ENCODE measurements around the gene MYO1E. TPM values are rescaled to one million over a fixed set of nuclear protein-coding genes. Genes with fewer than 3 reads are reported as not detected.

MYO1E gene
- 1 to 10 TPM; 2.1 to 4.6 TPM for total RNA-seq
- polyA plus RNA-seq: not detected

DNA sequence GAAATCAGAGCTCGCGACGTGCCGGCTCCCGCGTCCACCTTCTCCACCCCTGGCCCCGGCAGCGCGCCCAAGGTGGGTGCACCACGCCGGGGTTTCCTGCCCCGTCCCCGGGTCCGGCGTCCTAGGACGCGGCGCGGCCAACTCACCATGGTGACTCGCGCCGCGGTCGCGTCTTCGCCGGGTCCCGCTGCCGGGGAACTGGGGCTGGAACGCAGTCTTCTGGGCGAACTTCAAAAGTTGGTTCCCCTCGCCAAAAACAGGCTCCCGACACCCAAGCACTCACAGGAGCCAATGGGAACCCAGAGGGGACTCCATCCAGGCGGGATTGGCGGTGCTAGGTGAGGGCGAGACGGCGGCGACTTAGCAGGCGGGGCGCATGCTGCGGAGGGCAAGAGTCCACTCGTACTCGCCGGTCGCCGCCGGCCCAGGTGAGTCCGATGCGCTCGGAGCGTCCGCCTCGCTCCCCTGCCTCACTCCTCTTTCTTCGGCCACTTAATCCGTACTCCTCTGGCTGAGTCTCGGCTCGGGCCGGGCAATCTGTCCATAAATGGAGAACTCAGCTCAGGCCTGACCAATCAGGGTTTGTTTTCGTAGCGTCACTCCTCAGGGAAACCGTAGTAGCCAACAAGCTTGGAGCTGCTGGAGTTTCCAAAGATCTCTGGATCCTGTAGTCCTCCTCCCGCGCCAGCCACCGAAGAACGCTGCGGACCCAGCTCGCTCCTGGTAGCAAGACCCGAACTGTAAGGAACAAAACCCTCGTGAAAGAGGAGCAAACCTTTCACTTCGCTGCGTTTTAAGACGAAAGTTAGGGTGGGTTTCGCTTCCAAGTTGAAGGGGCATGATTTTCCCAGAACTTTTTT, at the start of gene MYO1E:
TSS of gene MYO1E (minus strand) at position 520 of the 860 bp plus-strand sequence. CDS start at position 149, 371 bp downstream.
- peaks cover 32 to 39% of the 10 kb centered on the region in 2 donors for H3K27me3 Mint-ChIP-seq
- CTCF ChIA-PET (ENCODE audit: partially characterized antibody): no interaction called here

DNA sequence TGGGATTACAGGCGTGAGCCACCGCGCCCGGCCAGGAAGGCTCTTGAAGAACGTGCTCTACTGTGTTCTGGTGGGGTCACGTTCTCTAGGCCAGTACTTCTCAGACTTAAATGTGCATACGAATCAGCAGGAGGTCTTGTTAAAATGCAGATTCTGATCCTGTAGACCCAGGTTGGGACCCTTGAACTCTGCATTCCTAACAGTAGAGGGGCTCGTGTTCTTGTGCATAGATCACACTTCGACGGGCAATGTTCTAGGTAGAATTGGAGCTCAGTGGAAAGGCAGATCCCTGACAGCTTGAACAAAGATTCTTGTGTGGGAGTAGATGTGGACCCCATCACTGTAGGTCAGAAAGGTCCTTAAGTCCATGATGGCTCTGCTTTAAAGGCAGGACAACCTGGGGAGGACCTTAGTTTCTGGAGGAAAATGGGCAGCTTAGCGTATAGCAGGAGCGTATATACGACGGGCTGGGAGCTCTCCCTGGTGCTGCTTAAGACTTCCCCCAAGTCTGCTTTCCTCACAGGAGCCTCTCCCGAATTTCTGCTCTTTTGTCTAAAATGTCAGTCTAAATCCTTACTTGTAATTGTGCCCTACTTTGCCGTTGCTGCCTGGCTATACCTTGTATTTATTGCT, 48.4 kb upstream of the MYO1E start:
- no peak for DNase-seq
- no peaks in the 10 kb centered on the region for H3K27me3 ChIP-seq (ENCODE audit: insufficient read depth, low read length)
- H3K27ac Mint-ChIP-seq: no peak overlapping the region
- no peaks in the 10 kb centered on the region for H3K36me3 Mint-ChIP-seq
- peaks cover 4% of the 10 kb centered on the region for H3K4me1 ChIP-seq (ENCODE audit: insufficient read depth, low read length)
- no peaks in the 10 kb centered on the region for H3K9me3 ChIP-seq (ENCODE audit: control insufficient read depth in 1 of 2, low read length in 2 of 2)
- H3K27me3 Mint-ChIP-seq: peaks cover 12 to 14% of the 10 kb centered on the region in 2 donors
- no peaks in the 10 kb centered on the region for H3K9me3 Mint-ChIP-seq
- CTCF ChIA-PET (ENCODE audit: partially characterized antibody): no interaction called here
- no peak overlapping the region for H3K27ac ChIP-seq (ENCODE audit: low read depth, low read length)
- intact Hi-C loops (cut with micrococcal nuclease): no loop called here
- H3K4me3 Mint-ChIP-seq: no peak overlapping the region
- POLR2A ChIA-PET (ENCODE audit: partially characterized antibody): no interaction called here
- no peaks in the 10 kb centered on the region for H3K4me1 Mint-ChIP-seq
- no peaks in the 10 kb centered on the region for H3K36me3 ChIP-seq (ENCODE audit: insufficient read depth, low read length)
- no peak overlapping the region for H3K4me3 ChIP-seq (ENCODE audit: low read length in 2 of 2)

More for the DNA sequence above, at the start of gene MYO1E:
- peaks cover 8 to 23% (median 18%) of the 10 kb centered on the region in 4 donors for H3K4me1 Mint-ChIP-seq
- H3K4me3 Mint-ChIP-seq: peak within 1 kb of the TSS; percentile 73 to 94 (median 86)
- POLR2A ChIA-PET (ENCODE audit: partially characterized antibody): no interaction called here
- DNase-seq: peak in 1 of 5 donors; percentile 3
- Histone ChIP-seq H3K27me3 (ENCODE audit: insufficient read depth, low read length) (peaks cover 14% of the 10 kb centered on the region), H3K4me3 (ENCODE audit: low read length in 2 of 2) (peak within 1 kb of the TSS in 1 of 2 donors; percentile 62), H3K9me3 (ENCODE audit: control insufficient read depth in 1 of 2, low read length in 2 of 2) (no peaks in the 10 kb centered on the region), H3K36me3 (ENCODE audit: insufficient read depth, low read length) (no peaks in the 10 kb centered on the region), H3K27ac (ENCODE audit: low read depth, low read length) (no peak within 1 kb of the TSS), H3K4me1 (ENCODE audit: insufficient read depth, low read length) (peaks cover 16% of the 10 kb centered on the region)
- H3K36me3 Mint-ChIP-seq: no peaks in the 10 kb centered on the region
- H3K27ac Mint-ChIP-seq: peak within 1 kb of the TSS in 1 of 7 donors; percentile 22
- intact Hi-C loops (cut with micrococcal nuclease): no loop called here
- H3K9me3 Mint-ChIP-seq: peaks cover 0 to 2% (median 0%) of the 10 kb centered on the region in 8 donors

DNA sequence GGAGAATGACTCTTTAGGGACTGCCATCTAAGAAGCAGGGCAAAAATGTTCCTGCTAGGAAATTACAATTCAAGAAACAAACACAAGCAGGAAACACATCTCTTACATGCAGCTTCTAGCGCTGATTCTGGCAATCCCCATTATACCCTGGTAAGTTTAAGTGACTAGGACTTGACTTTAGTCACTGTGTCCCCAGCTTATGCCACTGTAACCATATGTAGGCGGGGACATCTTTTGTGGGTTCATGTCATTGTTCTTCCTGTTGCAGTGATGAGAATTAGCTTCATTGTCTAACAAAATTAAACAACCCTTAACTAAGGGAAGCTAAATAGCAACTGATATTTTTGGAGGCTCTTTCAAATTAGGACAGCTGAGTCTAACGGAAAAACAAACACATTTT, 47.4 kb upstream of the MYO1E start:
- intact Hi-C loops (cut with micrococcal nuclease): no loop called here
- H3K27me3 ChIP-seq (ENCODE audit: insufficient read depth, low read length): no peaks in the 10 kb centered on the region
- no peaks in the 10 kb centered on the region for H3K36me3 Mint-ChIP-seq
- ChIA-PET POLR2A (ENCODE audit: partially characterized antibody) (no interaction called here), CTCF (ENCODE audit: partially characterized antibody) (no interaction called here)
- peaks cover 14% of the 10 kb centered on the region in 2 donors for H3K27me3 Mint-ChIP-seq
- no peaks in the 10 kb centered on the region for H3K9me3 ChIP-seq (ENCODE audit: control insufficient read depth in 1 of 2, low read length in 2 of 2)
- no peaks in the 10 kb centered on the region for H3K36me3 ChIP-seq (ENCODE audit: insufficient read depth, low read length)
- H3K27ac ChIP-seq (ENCODE audit: low read depth, low read length): no peak overlapping the region
- no peak for DNase-seq
- no peaks in the 10 kb centered on the region for H3K9me3 Mint-ChIP-seq
- no peak overlapping the region for H3K4me3 Mint-ChIP-seq
- no peak overlapping the region for H3K27ac Mint-ChIP-seq
- H3K4me1 Mint-ChIP-seq: no peaks in the 10 kb centered on the region
- no peak overlapping the region for H3K4me3 ChIP-seq (ENCODE audit: low read length in 2 of 2)
- H3K4me1 ChIP-seq (ENCODE audit: insufficient read depth, low read length): peaks cover 4% of the 10 kb centered on the region

DNA sequence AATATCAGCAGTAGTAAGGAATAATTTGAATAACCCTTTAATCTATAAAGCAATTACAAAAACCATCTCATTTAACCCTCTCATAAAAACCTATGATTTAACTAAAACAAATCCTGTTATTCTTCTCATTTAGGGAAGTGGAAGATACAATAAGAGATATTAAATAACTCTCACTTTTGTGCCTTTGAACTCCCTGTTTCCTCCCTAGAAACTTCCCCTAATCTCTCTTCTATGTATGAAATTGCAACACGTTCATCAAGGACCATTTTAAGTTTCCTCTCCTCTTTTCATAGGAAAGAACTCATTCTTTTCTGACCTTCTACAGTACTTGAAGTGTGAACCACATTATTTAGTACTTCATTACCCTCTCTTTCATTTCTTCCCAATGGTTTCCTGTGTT, 46.5 kb upstream of the MYO1E start:
- no peak overlapping the region for H3K27ac Mint-ChIP-seq

DNA sequence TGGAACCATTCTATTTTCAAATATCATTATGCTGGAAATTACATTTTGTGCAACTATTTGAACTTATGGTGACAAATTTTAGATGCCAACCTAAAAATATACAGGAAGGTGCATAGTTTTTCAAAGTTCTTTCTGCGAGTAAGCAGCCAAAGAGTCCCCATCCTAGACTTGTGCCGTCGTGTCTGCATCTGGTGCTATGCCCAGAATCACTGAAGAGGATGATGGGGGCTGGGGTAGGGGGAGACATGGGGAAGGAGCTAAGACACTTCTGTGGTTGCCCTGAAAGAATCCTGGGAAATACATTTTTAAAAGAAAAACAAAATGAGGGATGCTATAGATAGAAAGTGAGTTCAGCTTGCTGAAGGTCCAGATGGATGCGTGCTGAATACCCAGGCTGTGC, 44.1 kb upstream of the MYO1E start:
- Histone ChIP-seq H3K27me3 (ENCODE audit: insufficient read depth, low read length) (no peaks in the 10 kb centered on the region), H3K4me1 (ENCODE audit: insufficient read depth, low read length) (peaks cover 14% of the 10 kb centered on the region), H3K9me3 (ENCODE audit: control insufficient read depth in 1 of 2, low read length in 2 of 2) (no peaks in the 10 kb centered on the region), H3K27ac (ENCODE audit: low read depth, low read length) (no peak overlapping the region), H3K36me3 (ENCODE audit: insufficient read depth, low read length) (no peaks in the 10 kb centered on the region), H3K4me3 (ENCODE audit: low read length in 2 of 2) (no peak overlapping the region)
- no peaks in the 10 kb centered on the region for H3K36me3 Mint-ChIP-seq
- ChIA-PET POLR2A (ENCODE audit: partially characterized antibody) (no interaction called here), CTCF (ENCODE audit: partially characterized antibody) (no interaction called here)
- H3K27ac Mint-ChIP-seq: no peak overlapping the region
- H3K4me1 Mint-ChIP-seq: peaks cover 9 to 22% (median 14%) of the 10 kb centered on the region in 4 donors
- no peak overlapping the region for H3K4me3 Mint-ChIP-seq
- no peaks in the 10 kb centered on the region for H3K9me3 Mint-ChIP-seq
- intact Hi-C loops (cut with micrococcal nuclease): no loop called here
- no peak for DNase-seq
- peaks cover 5 to 8% of the 10 kb centered on the region in 2 donors for H3K27me3 Mint-ChIP-seq

More for the DNA sequence above, 46.5 kb upstream of the MYO1E start:
- no peak overlapping the region for H3K4me3 ChIP-seq (ENCODE audit: low read length in 2 of 2)
- POLR2A ChIA-PET (ENCODE audit: partially characterized antibody): no interaction called here
- Mint-ChIP-seq H3K4me1 (peaks cover 0 to 2% (median 0%) of the 10 kb centered on the region in 4 donors), H3K9me3 (no peaks in the 10 kb centered on the region), H3K4me3 (no peak overlapping the region), H3K36me3 (no peaks in the 10 kb centered on the region), H3K27me3 (peaks cover 8 to 14% of the 10 kb centered on the region in 2 donors)
- H3K9me3 ChIP-seq (ENCODE audit: control insufficient read depth in 1 of 2, low read length in 2 of 2): no peaks in the 10 kb centered on the region
- no peak overlapping the region for H3K27ac ChIP-seq (ENCODE audit: low read depth, low read length)
- CTCF ChIA-PET (ENCODE audit: partially characterized antibody): interaction anchor here (1.1 kb wide), 1 partner anchor 13 kb away, joined by 3 read pairs; no protein-coding TSS in a partner anchor
- peaks cover 4% of the 10 kb centered on the region for H3K4me1 ChIP-seq (ENCODE audit: insufficient read depth, low read length)
- intact Hi-C loops (cut with micrococcal nuclease): no loop called here
- no peaks in the 10 kb centered on the region for H3K36me3 ChIP-seq (ENCODE audit: insufficient read depth, low read length)
- H3K27me3 ChIP-seq (ENCODE audit: insufficient read depth, low read length): no peaks in the 10 kb centered on the region
- DNase-seq: no peak

DNA sequence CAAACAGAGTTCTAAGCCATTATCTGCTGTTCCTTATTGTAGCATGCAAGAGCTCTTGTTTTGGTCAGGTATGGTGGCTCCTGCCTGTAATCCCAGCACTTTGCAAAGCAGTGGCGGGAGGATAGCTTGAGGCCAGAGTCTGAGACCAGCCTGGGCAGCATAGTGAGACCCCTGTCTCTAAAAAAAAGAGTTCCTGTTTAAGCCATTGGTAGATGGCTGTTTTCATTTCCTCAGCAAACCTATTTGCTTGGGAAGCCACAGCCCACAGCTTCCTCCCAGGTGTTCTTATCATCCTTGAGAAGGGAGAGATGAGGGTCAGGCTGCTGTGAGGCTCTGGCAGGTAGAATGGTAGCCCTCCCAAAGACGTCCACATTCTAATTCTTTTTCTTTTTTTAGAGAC, 40.9 kb upstream of the MYO1E start:
- ChIA-PET CTCF (ENCODE audit: partially characterized antibody) (no interaction called here), POLR2A (ENCODE audit: partially characterized antibody) (no interaction called here)
- no peak overlapping the region for H3K27ac Mint-ChIP-seq
- Histone ChIP-seq H3K9me3 (ENCODE audit: control insufficient read depth in 1 of 2, low read length in 2 of 2) (no peaks in the 10 kb centered on the region), H3K4me1 (ENCODE audit: insufficient read depth, low read length) (peaks cover 11% of the 10 kb centered on the region), H3K36me3 (ENCODE audit: insufficient read depth, low read length) (no peaks in the 10 kb centered on the region), H3K27ac (ENCODE audit: low read depth, low read length) (no peak overlapping the region), H3K27me3 (ENCODE audit: insufficient read depth, low read length) (no peaks in the 10 kb centered on the region), H3K4me3 (ENCODE audit: low read length in 2 of 2) (no peak overlapping the region)
- H3K4me3 Mint-ChIP-seq: no peak overlapping the region
- peaks cover 4% of the 10 kb centered on the region in 2 donors for H3K27me3 Mint-ChIP-seq
- no peaks in the 10 kb centered on the region for H3K36me3 Mint-ChIP-seq
- H3K9me3 Mint-ChIP-seq: no peaks in the 10 kb centered on the region
- peaks cover 9 to 28% (median 14%) of the 10 kb centered on the region in 4 donors for H3K4me1 Mint-ChIP-seq
- intact Hi-C loops (cut with micrococcal nuclease): no loop called here
- no peak for DNase-seq

DNA sequence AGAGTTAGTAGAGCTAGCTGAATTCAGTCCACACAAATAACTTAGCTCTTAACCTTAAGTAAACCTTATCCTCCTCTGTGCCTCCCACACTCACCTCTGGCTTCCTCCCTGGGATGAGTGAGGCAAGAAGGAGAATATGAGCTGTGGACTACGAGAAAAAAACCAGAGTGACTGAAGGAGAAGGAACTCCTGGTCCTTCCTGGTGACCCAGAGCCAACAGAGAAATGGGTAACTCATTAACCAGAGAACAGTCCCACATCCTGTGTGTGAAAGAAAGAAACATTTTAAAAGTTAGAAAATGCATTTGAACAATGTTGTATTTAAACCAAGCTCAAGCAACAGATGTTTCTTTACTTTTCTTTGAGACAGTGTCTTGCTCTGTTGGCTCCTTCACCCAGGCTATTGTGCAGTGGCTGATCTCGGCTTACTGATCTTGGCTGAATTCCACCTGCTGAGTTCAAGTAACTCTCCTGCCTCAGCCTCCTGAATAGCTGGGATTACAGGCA, 37.8 kb upstream of the MYO1E start:
- intact Hi-C loops (cut with micrococcal nuclease): no loop called here
- no peak for DNase-seq
- Mint-ChIP-seq H3K9me3 (no peaks in the 10 kb centered on the region), H3K27ac (no peak overlapping the region), H3K4me1 (peaks cover 11 to 28% (median 14%) of the 10 kb centered on the region in 4 donors), H3K36me3 (no peaks in the 10 kb centered on the region), H3K27me3 (peaks cover 1 to 4% of the 10 kb centered on the region in 2 donors), H3K4me3 (no peak overlapping the region)
- Histone ChIP-seq H3K27me3 (ENCODE audit: insufficient read depth, low read length) (no peaks in the 10 kb centered on the region), H3K27ac (ENCODE audit: low read depth, low read length) (no peak overlapping the region), H3K9me3 (ENCODE audit: control insufficient read depth in 1 of 2, low read length in 2 of 2) (no peaks in the 10 kb centered on the region), H3K4me3 (ENCODE audit: low read length in 2 of 2) (no peak overlapping the region), H3K36me3 (ENCODE audit: insufficient read depth, low read length) (no peaks in the 10 kb centered on the region), H3K4me1 (ENCODE audit: insufficient read depth, low read length) (peaks cover 11% of the 10 kb centered on the region)
- CTCF ChIA-PET (ENCODE audit: partially characterized antibody): interaction anchor here (0.6 kb wide), 1 partner anchor 18 kb away, joined by 3 read pairs; no protein-coding TSS in a partner anchor
- POLR2A ChIA-PET (ENCODE audit: partially characterized antibody): no interaction called here

All from CD4-positive, alpha-beta memory T cell (primary cell).